HepG2 (cell line): ENCODE results near the gene LRRC3. TPM values are rescaled to one million over a fixed set of nuclear protein-coding genes. Genes with fewer than 3 reads are reported as not detected.

Source experiments
- ATAC-seq: fragments of 200-7000 bp; cut with Tn5 transposase; 3 replicates; pipeline ENCODE4 v1.9.1; 2020; ENCODE audit warnings: mild to moderate bottlenecking, moderate library complexity
- BruUV-seq: library from RNA; stranded (reverse); fragments of 400-500 nt; replicated peaks from 2 replicates; lab custom pipeline; 2021; lab: Mats Ljungman, UMichigan
- CTCF ChIA-PET: fragments of 300-600 bp; formaldehyde crosslinking; extraction: SDS; loops from one replicate; lab custom pipeline; 2021; ENCODE audit warnings: low total read pairs, inconsistent platforms, low intra/inter-chr PET ratio; lab: Yijun Ruan, JAX
- POLR2A ChIA-PET: fragments of 350-600 bp; sonication (Branson Sonifier 250); formaldehyde crosslinking; loops from one replicate; lab custom pipeline; 2020; ENCODE audit warnings: antibody characterized with exemption, inconsistent platforms; lab: Yijun Ruan, JAX
- DNase-seq: peaks from one replicate; pipeline ENCODE4 v3.0.0-alpha.2; 2015; ENCODE audit warnings: low spot score
- FAIRE-seq: peaks from 3 replicates; lab custom pipeline; 2011; peaks lifted over from hg19 to GRCh38; lab: Jason Lieb, UNC
- H2AFZ ChIP-seq: one replicate; pipeline ENCODE4 v1.6.1; 2011; ENCODE audit warnings: low read length, inconsistent platforms
- H3K27ac ChIP-seq: fragments of 300-600 bp; 3 replicates; pipeline ENCODE4 v1.8.0; 2011; ENCODE audit warnings: mixed run types, mild to moderate bottlenecking, mixed read lengths, low read length, inconsistent platforms; ENCODE audit not compliant: insufficient read depth; ENCODE audit errors: extremely low read length
- H3K27me3 ChIP-seq, 2 experiments: fragments of 200-600 bp in 1 of 2; 2 replicates in 1 of 2; 3 replicates in 1 of 2; pipeline versions ENCODE4 v1.6.0 to v1.8.0; 2011; ENCODE audit warnings: low read length in 2 of 2, mild to moderate bottlenecking in 2 of 2, moderate library complexity in 2 of 2, inconsistent platforms in 1 of 2; ENCODE audit not compliant: insufficient read depth in 2 of 2, control insufficient read depth in 1 of 2
- H3K36me3 ChIP-seq, 2 experiments: fragments of 200-600 bp in 1 of 2; replicated peaks in 1 of 2; 2 replicates in 1 of 2; 3 replicates in 1 of 2; pipeline versions ENCODE4 v1.5.1 to v1.8.0; 2011; ENCODE audit warnings: low read length in 2 of 2, inconsistent platforms in 1 of 2; ENCODE audit not compliant: insufficient read depth in 2 of 2, control insufficient read depth in 1 of 2
- H3K4me1 ChIP-seq: 2 replicates; pipeline ENCODE4 v1.5.1; 2012; ENCODE audit warnings: low read length, inconsistent platforms; ENCODE audit not compliant: insufficient read depth
- H3K4me2 ChIP-seq: 2 replicates; pipeline ENCODE4 v1.6.0; 2011; ENCODE audit warnings: low read depth, low read length, inconsistent platforms
- H3K4me3 ChIP-seq, 3 experiments: fragments of 200-600 bp in 1 of 3; sonication (generic), shearing (Covaris generic) in 1 of 3; replicated peaks in 1 of 3; 2 replicates each; pipeline ENCODE4 v1.5.1; 2011 to 2016; ENCODE audit warnings: low read length in 3 of 3, inconsistent platforms in 2 of 3, low read depth in 2 of 3, mild to moderate bottlenecking in 2 of 3, control low read depth in 1 of 3, mixed read lengths in 1 of 3; ENCODE audit not compliant: insufficient read depth in 1 of 3
- H3K79me2 ChIP-seq: one replicate; pipeline ENCODE4 v1.6.1; 2011; ENCODE audit warnings: low read length, inconsistent platforms; ENCODE audit not compliant: insufficient read depth
- H3K9ac ChIP-seq: 2 replicates; pipeline ENCODE4 v1.6.0; 2011; ENCODE audit warnings: mild to moderate bottlenecking, low read depth, low read length, inconsistent platforms; ENCODE audit not compliant: insufficient read depth
- H3K9me3 ChIP-seq: 2 replicates; pipeline ENCODE4 v1.5.1; 2012; ENCODE audit warnings: mild to moderate bottlenecking, low read length
- H4K20me1 ChIP-seq: 2 replicates; pipeline ENCODE4 v1.6.0; 2011; ENCODE audit warnings: inconsistent platforms, mild to moderate bottlenecking, low read length, moderate library complexity; ENCODE audit not compliant: insufficient read depth
- AGO2 ChIP-seq: fragments of 200-400 bp; formaldehyde crosslinking; optimal IDR thresholded peaks from 2 replicates; pipeline ENCODE3; 2017; ENCODE audit warnings: mild to moderate bottlenecking, low read depth, low read length, moderate library complexity
- KDM2A ChIP-seq: sonication (generic); formaldehyde crosslinking; IDR thresholded peaks from 2 replicates; pipeline ENCODE4 v1.4.0; 2020; ENCODE audit warnings: low read depth, missing genetic modification reagents, borderline replicate concordance
- MBD4 ChIP-seq: IDR thresholded peaks from 2 replicates; pipeline ENCODE4 v1.6.1; 2012; ENCODE audit warnings: low read length, inconsistent platforms, borderline replicate concordance
- MIER2 ChIP-seq: IDR thresholded peaks from 2 replicates; pipeline ENCODE4 v1.6.1; 2016; ENCODE audit warnings: missing biosample characterization, missing genetic modification reagents
- PHF8 ChIP-seq: sonication (generic); formaldehyde crosslinking; IDR thresholded peaks from 2 replicates; pipeline ENCODE4 v1.5.0; 2020; ENCODE audit warnings: missing genetic modification reagents
- PRDM4 ChIP-seq: sonication (generic); formaldehyde crosslinking; IDR thresholded peaks from 2 replicates; pipeline ENCODE4 v1.9.0; 2021; ENCODE audit warnings: missing genetic modification reagents, borderline replicate concordance
- RAD21 ChIP-seq: fragments of 450-650 bp; formaldehyde crosslinking; IDR thresholded peaks from 2 replicates; pipeline ENCODE4 v1.5.0; 2020; ENCODE audit warnings: mild to moderate bottlenecking
- RBFOX2 ChIP-seq: fragments of 200-400 bp; formaldehyde crosslinking; IDR thresholded peaks from 2 replicates; pipeline ENCODE4 v1.6.1; 2017; ENCODE audit warnings: low read depth, mild to moderate bottlenecking, low read length
- RORA ChIP-seq: sonication (generic); formaldehyde crosslinking; IDR thresholded peaks from 2 replicates; pipeline ENCODE4 v1.5.0; 2020; ENCODE audit warnings: mild to moderate bottlenecking, missing genetic modification reagents, moderate library complexity
- STAT5B ChIP-seq: sonication (generic); formaldehyde crosslinking; IDR thresholded peaks from 2 replicates; pipeline ENCODE4 v1.4.0; 2020; ENCODE audit warnings: missing genetic modification reagents
- YEATS4 ChIP-seq: sonication (generic); formaldehyde crosslinking; IDR thresholded peaks from 2 replicates; pipeline ENCODE4 v1.4.0; 2020; ENCODE audit warnings: missing genetic modification reagents, borderline replicate concordance
- ZBTB46 ChIP-seq: sonication (generic); formaldehyde crosslinking; IDR thresholded peaks from 2 replicates; pipeline ENCODE4 v1.4.0; 2020; ENCODE audit warnings: mild to moderate bottlenecking, missing genetic modification reagents, borderline replicate concordance
- ZNF256 ChIP-seq: sonication (generic); formaldehyde crosslinking; conservative IDR thresholded peaks from 2 replicates; pipeline ENCODE4 v1.4.0; 2020; ENCODE audit warnings: missing genetic modification reagents
- ZNF331 ChIP-seq: sonication (generic); formaldehyde crosslinking; IDR thresholded peaks from 2 replicates; pipeline ENCODE4 v1.4.0; 2020; ENCODE audit warnings: missing genetic modification reagents
- ZNF333 ChIP-seq: sonication (generic); formaldehyde crosslinking; IDR thresholded peaks from 2 replicates; pipeline ENCODE4 v1.4.0; 2020; ENCODE audit warnings: mild to moderate bottlenecking, missing genetic modification reagents, borderline replicate concordance
- ZNF451 ChIP-seq: sonication (generic); formaldehyde crosslinking; IDR thresholded peaks from 2 replicates; pipeline ENCODE4 v1.5.0; 2020; ENCODE audit warnings: mild to moderate bottlenecking, missing genetic modification reagents
- WGBS: methylation state at CpG from one replicate; pipeline ENCODE4 v1.1.6; 2017; ENCODE audit warnings: low lambda C conversion rate; 5-methylcytosine and 5-hydroxymethylcytosine counted together
- in situ Hi-C: cut with HindIII; loops from 2 replicates; pipeline ENCODE4 v1.10.0; 2017; ENCODE audit warnings: low pct_unique_long_range_greater_than_20kb; ENCODE audit not compliant: extremely low pct_ligation_motif_present
- intact Hi-C: fragments of 100-400 bp; cut with micrococcal nuclease; formaldehyde crosslinking; loops from one replicate; pipeline ENCODE4 v1.10.0; 2022; ENCODE audit not compliant: unreplicated experiment
- polyA plus RNA-seq, 8 experiments: library from polyadenylated mRNA; depleted of rRNA in 3 of 8; stranded (reverse) in 7 of 8; unstranded in 1 of 8; fragments of >200 nt; fragmentation: Illumina TruSeq in 4 of 8; extraction: Trizol in 4 of 8; gene quantifications; 2 replicates each; pipeline versions ENCODE4 v1.2.1 to v1.2.3, GENCODE V29; 2011 to 2016; ENCODE audit warnings: low read depth in 4 of 8, missing spikeins in 1 of 8, mixed read lengths in 1 of 8; ENCODE audit not compliant: insufficient read depth in 1 of 8
- total RNA-seq, 5 experiments: library from RNA; depleted of rRNA; stranded (reverse); fragments of >200 nt; fragmentation: Illumina TruSeq; extraction: Trizol; gene quantifications; 2 replicates each; pipeline ENCODE4 v1.2.3, GENCODE V29; 2016; ENCODE audit warnings: low read depth in 1 of 5
- TF ChIP-seq, protein P1 (sequence below): sonication (generic); formaldehyde crosslinking; IDR thresholded peaks from 2 replicates; pipeline ENCODE4 v1.5.0; 2020; ENCODE audit warnings: mild to moderate bottlenecking, missing genetic modification reagents, borderline replicate concordance

The LRRC3 gene
- total and polyA plus RNA-seq, 2 of the 13 experiments (the other 11 are each of a cell fraction or from before 2014, with no cell fraction given) = 4.8 to 16.5 TPM

DNA sequence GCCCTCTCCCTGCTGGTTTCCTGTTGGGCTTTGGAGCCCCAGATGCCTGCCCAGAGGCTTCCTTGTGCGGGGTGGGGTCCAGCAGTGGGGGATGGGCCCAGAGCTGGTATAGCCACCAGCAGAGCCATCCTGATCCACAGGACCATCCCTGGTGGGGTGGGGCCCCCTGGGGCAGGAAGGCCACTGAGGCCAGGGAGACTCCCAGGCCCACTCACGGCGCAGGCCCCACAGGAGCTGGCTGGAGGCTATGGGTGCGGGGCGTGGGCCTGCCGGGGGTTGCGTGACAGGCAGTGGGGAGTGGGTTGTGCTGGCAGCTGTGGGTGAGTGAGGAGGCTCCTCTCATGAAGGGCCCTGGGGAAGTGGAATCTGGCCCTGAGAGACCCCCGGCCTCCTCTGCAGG, 5.7 kb downstream of the LRRC3 start:
- peaks cover 65% of the 10 kb centered on the region for H3K4me1 ChIP-seq
- H3K4me2 ChIP-seq = 0 out of 2 replicates have a peak overlapping the region, but pooled peaks have one; percentile 4
- ChIA-PET POLR2A (interaction anchor here (2.0 kb wide), 1 partner anchor 21 kb away, joined by 13 read pairs; no protein-coding TSS in a partner anchor), CTCF (no interaction called here)
- no peak overlapping the region for H2AFZ ChIP-seq
- intact Hi-C loops = no loop called here
- H3K9me3 ChIP-seq = no peaks in the 10 kb centered on the region
- 0 out of 2 replicates have a peak, but pooled peaks have one; percentile 5 for TF ChIP-seq KDM2A (CRISPR knock-in tag)
- TF ChIP-seq ZNF333 = 0 out of 2 replicates have a peak, but pooled peaks have one; percentile 12
- TF ChIP-seq AGO2 = peak; percentile 47
- TF ChIP-seq PHF8 (CRISPR knock-in tag) = 0 out of 2 replicates have a peak, but pooled peaks have one; percentile 2
- TF ChIP-seq MIER2 = no peak
- no peak for TF ChIP-seq PRDM4 (CRISPR knock-in tag)
- TF ChIP-seq, protein P1, sequence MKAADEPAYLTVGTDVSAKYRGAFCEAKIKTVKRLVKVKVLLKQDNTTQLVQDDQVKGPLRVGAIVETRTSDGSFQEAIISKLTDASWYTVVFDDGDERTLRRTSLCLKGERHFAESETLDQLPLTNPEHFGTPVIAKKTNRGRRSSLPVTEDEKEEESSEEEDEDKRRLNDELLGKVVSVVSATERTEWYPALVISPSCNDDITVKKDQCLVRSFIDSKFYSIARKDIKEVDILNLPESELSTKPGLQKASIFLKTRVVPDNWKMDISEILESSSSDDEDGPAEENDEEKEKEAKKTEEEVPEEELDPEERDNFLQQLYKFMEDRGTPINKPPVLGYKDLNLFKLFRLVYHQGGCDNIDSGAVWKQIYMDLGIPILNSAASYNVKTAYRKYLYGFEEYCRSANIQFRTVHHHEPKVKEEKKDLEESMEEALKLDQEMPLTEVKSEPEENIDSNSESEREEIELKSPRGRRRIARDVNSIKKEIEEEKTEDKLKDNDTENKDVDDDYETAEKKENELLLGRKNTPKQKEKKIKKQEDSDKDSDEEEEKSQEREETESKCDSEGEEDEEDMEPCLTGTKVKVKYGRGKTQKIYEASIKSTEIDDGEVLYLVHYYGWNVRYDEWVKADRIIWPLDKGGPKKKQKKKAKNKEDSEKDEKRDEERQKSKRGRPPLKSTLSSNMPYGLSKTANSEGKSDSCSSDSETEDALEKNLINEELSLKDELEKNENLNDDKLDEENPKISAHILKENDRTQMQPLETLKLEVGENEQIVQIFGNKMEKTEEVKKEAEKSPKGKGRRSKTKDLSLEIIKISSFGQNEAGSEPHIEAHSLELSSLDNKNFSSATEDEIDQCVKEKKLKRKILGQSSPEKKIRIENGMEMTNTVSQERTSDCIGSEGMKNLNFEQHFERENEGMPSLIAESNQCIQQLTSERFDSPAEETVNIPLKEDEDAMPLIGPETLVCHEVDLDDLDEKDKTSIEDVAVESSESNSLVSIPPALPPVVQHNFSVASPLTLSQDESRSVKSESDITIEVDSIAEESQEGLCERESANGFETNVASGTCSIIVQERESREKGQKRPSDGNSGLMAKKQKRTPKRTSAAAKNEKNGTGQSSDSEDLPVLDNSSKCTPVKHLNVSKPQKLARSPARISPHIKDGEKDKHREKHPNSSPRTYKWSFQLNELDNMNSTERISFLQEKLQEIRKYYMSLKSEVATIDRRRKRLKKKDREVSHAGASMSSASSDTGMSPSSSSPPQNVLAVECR (CRISPR knock-in tag) = 0 out of 2 replicates have a peak, but pooled peaks have one; percentile 25
- TF ChIP-seq STAT5B = no peak
- no peak for TF ChIP-seq ZBTB46 (CRISPR knock-in tag)
- no peak for TF ChIP-seq YEATS4 (CRISPR knock-in tag)
- 0 out of 2 replicates have a peak, but pooled peaks have one; percentile 25 for TF ChIP-seq ZNF451 (CRISPR knock-in tag)
- TF ChIP-seq ZNF331 = no peak
- peak; percentile 60 for TF ChIP-seq RBFOX2
- TF ChIP-seq ZNF256 (CRISPR knock-in tag) = no peak
- no peak for TF ChIP-seq RAD21 (CRISPR knock-in tag)
- TF ChIP-seq RORA (CRISPR knock-in tag) = no peak
- TF ChIP-seq MBD4 = no peak
- H3K4me3 ChIP-seq = no peak overlapping the region
- 100% methylated on average over 1 of the region's 8 CpGs for WGBS
- no peak overlapping the region for H3K27ac ChIP-seq
- peaks cover 18% of the 10 kb centered on the region for H3K79me2 ChIP-seq
- H3K36me3 ChIP-seq = no peaks in the 10 kb centered on the region; a peak in 2 of 5 replicates
- in situ Hi-C loops = no loop called here
- ATAC-seq (no peak), FAIRE-seq (no peak), DNase-seq (no peak)
- no peaks in the 10 kb centered on the region for H4K20me1 ChIP-seq
- H3K9ac ChIP-seq = no peak overlapping the region
- no TSS peak for BruUV-seq
- H3K27me3 ChIP-seq = no peaks in the 10 kb centered on the region
